ENCODE measurements around the gene BLOC1S3.

The BLOC1S3 gene

GRCh38 chr19:45178262-45179071 is at the start of gene BLOC1S3:
TSS of gene BLOC1S3 (plus strand) at chr19:45178784. CDS start at chr19:45179297, 513 bp downstream.
- peak; percentile 98 to 100 for DNase-seq (ENCODE audit: low read depth in 2 of 2)

DNA sequence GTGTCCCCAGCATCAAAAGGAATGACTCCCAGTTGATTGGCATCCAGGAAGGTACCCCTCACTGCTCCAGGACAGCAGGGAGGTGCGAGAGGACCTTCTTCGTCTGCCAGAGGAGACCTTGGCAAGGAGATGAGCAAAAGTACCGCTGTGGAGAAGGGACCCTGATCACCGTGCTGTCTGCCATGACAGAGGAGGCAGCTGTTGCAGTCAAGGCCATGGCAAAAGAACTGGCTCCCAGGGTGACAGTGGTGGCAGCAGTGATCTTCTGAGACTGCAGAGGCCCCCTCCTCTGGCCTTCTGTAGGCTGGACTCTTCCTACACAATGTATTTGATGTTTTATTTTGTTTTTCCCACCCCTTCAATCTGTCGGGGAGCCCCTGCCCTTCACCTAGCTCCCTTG is 49.8 kb upstream of the BLOC1S3 start:
- no peak for DNase-seq (ENCODE audit: low read depth in 2 of 2)

DNA sequence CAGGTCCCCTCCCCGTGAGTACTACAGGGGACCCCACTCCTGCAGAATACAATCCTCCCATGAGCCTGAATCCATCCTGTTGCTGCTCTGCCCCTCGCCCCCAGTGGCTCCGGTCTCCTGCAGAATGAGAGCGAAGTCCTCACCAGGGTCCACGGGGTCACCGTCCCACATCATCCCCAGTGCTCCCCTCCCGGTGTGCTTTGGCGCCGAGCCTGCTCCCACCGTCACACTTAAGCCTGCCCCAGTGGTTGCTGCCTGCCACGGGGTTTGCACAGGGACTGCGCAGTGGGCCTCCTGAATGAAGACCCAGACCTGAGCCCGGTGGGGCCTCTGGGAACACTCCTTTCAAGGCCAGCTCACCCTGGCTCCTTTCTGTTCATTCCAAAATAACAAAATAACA is 48.3 kb upstream of the BLOC1S3 start:
- no peak for DNase-seq (ENCODE audit: low read depth in 2 of 2)

DNA sequence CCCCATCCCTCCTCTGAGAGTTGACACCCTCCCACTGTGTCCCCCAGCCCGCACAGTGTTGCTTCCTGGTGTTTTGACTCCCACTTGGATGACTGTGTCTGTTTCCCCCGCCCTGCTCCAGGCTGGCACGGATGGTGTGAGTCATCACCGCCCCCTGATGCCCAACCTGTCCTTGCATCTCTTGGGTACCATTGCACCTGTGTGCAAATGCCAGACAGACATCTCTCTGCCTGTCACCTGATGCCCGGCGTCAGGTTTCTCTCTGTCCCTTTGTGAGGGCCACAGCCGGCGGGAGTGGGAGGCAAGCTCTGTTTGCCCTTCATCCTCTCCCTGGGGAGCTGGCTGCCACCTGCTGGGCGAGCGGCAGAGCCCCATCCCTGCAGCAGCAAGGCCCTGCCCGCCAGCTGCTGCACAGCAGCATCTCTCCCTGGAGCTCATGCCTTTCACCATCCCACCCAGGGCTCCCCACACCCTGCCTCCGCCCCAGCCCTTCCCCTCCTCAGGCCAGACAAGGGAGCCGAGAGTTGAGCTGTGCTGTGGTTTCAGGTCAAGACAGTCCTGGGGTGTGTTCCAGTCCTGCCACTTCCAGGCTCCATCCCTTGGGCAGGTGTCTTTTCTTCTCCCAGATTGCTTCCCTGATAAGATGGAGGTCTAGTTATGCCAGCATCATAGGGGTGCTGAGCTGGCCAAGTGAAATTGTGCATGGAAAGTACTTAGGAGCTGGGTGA is 47.5 kb upstream of the BLOC1S3 start:
- no peak for DNase-seq (ENCODE audit: low read depth in 2 of 2)

DNA sequence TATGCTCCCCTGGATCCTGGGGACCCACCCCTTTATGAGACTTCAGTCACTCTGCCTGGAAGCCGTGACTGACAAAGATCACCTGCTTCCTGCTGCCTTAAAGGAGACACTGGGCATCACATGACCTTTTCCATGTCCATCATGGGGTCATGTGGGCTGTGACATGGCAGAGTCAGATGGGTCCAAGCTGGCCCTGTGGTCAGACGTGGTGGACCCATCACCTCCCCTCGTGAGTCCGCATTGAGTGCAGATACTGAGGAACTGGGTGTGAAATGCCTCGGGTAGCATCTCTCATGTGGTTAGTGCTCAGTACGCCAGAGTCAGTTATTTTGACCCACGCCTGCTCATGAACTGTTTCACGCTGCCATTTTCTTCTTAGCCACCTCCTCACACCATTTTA is 44.9 kb upstream of the BLOC1S3 start:
- no peak for DNase-seq (ENCODE audit: low read depth in 2 of 2)

- DNase-seq (ENCODE audit: low read depth in 2 of 2): no peak
Observed at GRCh38 chr19:45135176-45135885, 43.3 kb upstream of the BLOC1S3 start.

DNA sequence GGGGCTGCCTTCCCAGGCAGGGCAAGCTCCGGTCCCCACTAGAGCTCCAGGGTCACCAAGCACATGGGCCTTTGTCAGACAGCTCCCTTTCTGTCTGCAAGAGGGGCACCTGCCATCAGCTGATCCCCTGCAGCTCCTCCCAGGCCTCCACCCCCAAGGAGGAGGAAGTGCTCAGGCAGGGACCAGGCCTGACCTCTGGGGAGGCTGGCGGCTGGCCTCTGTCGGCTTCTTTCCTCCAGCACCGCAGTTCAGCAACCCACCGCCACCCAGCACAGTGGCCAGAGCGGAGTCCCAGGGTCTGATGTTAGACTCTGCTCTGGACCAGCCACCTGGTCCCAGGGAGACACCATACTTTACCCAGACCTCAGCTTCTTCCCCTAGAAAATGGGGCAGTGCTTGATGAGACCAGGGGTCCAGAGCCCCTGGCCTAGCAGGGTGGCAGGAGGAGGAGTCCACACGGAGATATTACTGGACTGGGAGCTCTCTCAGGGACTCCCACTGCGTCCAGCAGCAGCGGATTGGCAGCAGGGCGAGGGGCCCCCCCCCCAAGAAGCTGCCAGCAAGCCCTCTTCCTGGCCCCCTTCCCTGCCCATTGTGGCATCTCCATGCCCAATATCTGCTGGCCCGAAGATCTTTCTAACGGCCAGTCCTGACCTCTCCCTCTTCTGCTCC is 41.9 kb upstream of the BLOC1S3 start:
- DNase-seq (ENCODE audit: low read depth in 2 of 2): no peak

- no peak for DNase-seq (ENCODE audit: low read depth in 2 of 2)
Observed at GRCh38 chr19:45137179-45137761, 41.3 kb upstream of the BLOC1S3 start.

DNA sequence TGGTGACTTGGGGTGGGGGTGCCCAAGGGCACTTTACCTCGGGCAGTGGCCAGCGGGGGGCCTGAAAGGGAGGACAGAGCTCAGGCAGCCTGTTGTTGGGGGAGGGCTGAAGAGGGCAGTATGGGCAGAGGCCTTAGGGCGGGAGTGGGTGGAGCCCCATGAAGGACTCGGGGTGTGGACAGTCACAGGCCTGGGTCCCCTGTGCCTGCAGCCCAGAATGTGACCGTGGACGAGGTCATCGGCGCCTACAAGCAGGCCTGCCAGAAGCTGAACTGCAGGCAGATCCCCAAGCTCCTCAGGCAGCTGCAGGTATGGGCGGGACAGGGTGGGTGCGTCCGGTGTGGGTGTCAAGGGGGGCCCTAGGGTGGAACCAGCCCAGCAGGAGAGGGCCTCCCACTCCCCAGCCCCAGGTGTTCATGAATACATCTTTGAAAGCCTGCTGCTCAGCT is 40.3 kb upstream of the BLOC1S3 start:
- no peak for DNase-seq (ENCODE audit: low read depth in 2 of 2)

DNA sequence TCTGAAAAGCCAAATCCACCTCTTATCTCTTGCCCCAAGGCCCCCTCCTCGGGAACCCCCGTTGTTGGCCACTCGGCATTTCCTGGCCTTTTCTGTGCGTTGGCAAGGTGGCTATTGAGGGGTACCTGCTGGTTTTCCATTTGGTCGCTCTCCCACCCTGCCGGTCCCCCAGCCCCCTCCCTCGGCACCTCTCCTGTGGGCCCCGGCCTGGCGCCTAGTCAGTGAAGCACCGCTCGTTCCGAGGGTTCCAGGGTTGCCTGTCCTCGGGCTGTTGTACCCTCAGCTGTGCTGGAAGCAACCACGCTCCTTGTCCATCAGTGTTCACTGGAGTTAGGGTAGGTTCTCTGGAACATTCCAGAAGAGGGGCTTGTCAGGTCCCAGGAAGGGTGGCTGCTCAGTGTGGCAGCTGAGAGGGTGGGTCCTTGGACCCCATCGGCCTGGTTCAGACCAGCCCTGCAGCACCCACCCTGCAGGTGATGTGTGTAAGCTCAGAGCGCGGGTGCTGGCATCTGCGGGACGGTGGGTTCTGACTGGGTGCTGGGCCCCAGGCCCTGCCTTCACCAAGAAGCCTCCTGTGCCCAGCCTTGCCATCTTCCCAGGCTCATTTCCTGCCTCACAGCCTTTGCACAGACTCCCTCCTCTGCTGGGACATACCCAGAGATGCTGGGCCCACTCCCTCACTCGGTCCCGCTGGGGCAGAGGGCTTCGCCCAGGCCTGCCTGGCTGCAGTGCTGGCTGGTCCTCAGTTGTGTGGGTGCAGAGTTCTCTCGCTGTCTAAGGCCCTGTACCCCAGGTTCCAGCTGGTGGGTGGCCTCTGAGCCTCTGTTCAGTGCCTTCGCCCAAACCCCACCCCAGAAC is 39.1 kb upstream of the BLOC1S3 start:
- DNase-seq (ENCODE audit: low read depth in 2 of 2): no peak

DNA sequence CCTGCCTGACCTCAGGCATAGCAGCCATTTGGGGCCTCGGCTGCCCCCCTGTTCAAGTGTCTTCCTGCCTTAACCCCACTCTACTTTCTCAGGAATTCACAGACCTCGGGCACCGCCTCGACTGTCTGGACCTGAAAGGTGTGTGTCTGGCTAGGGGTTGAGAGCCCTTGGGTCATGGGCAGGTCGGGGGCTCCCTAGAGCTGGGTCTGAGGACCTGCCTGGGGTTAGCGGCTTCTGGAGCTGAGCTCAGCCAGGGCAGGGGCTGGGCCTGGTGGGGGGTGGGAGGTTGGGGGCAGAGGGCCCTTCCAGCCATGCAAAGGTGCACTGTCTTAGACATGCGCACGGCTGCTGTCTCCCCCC is 38.5 kb upstream of the BLOC1S3 start:
- DNase-seq (ENCODE audit: low read depth in 2 of 2): no peak

- no peak for DNase-seq (ENCODE audit: low read depth in 2 of 2)
Observed at GRCh38 chr19:45140533-45140932, 38.1 kb upstream of the BLOC1S3 start.

DNA sequence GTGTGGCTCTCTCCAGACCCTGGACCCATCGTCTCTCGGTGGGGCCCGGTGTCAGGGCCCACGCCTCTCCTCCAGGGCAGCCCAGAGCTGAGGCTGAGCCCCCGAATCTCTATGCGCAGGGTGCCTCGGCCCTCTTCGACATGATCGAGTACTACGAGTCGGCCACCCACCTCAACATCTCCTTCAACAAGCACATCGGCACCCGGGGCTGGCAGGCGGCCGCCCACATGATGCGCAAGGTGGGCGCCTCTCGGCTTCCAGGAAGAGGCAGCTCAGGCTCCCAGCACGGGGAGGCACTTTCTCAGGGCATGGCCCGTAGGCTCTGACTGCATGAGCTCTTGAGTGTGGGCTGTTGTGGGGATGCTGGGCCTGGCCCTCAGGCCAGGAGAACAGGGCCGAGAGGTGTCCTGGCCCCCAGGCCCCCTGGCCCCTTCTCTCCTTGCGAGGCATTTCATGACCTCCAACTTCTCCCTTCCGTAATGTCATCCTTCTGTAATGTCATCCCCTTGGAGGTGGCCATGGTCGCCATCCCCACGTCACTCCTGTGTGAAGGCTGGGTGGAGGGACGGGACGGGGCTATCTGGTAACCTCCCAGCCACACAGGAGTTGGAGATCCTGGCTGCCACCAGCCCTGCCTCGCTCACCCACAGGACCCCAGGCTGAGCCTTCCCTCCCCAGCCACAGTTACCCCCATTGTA is 37.2 kb upstream of the BLOC1S3 start:
- DNase-seq (ENCODE audit: low read depth in 2 of 2): no peak

DNA sequence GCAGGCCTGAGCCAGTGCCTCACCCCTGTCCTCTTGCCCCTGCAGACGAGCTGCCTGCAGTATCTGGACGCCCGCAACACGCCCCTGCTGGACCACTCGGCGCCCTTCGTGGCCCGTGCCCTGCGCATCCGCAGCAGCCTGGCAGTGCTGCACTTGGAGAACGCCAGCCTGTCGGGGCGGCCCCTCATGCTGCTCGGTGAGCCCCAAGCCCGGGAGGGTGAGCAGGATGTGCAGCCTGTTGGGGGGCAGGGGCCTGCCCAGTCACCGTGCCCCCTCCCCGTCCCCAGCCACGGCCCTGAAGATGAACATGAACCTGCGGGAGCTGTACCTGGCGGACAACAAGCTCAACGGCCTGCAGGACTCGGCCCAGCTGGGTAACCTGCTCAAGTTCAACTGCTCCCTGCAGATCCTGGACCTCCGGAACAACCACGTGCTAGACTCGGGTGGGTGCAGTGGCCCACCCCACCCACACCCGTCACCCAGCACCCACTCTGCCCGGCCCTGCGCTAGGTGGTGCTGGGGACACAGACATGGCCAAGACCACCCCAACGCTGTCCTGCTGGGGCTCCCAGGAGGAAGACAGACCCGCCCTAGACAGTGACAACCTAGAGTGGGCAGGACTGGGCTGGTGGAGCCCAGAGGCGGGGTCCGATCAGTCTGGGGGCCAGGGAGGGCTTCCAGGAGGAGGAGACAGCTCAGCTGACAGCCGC is 36.4 kb upstream of the BLOC1S3 start:
- DNase-seq (ENCODE audit: low read depth in 2 of 2): no peak

GRCh38 chr19:45142726-45143110 is 35.9 kb upstream of the BLOC1S3 start:
- DNase-seq (ENCODE audit: low read depth in 2 of 2): no peak

DNA sequence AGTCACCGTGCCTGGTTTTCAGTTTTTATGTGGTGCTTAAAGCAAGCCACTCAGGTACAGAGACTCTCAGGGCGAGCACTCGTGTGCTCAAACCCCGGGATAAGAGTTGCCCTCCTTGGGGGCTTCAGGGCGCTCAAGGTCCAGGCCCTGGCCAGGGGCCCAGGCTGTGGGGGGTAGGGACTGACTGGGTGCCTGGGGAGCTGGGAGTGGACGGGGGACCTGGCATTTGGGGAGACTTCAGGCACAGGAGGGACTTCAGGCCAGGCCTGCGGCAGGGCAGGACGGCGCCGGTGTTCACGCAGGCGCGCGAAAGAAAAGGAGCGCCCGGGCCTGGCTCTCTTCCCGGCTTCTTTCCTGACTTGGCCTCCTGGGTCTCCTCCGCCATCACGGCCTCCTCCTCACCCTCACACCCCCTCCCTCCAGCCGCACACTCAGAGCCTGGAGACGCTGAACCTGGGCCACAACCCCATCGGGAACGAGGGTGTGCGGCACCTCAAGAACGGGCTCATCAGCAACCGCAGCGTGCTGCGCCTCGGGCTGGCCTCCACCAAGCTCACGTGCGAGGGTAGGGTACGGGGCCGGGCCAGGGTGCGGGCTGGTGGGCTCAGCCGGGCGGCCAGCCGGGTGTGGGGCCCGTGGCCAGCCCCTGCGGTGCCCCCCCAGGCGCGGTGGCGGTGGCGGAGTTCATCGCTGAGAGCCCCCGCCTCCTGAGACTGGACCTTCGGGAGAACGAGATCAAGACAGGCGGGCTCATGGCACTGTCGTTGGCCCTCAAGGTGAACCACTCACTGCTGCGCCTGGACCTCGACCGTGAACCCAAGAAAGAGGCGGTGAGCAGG is 33.9 kb upstream of the BLOC1S3 start:
- DNase-seq (ENCODE audit: low read depth in 2 of 2): no peak

GRCh38 chr19:45145270-45146189 is 33.1 kb upstream of the BLOC1S3 start:
- DNase-seq (ENCODE audit: low read depth in 2 of 2): no peak
